GM23338 (cell line): ENCODE data around the gene AZU1. TPM values are rescaled to one million over a fixed set of nuclear protein-coding genes. Genes with fewer than 3 reads are reported as not detected.

Experiments used
- ATAC-seq: fragments of 200-7000 bp; cut with Tn5 transposase; 3 replicates; pipeline ENCODE4 v1.9.1; 2020
- DNase-seq: peaks from one replicate; pipeline ENCODE4 v3.0.0-alpha.2; 2015; ENCODE audit warnings: low spot score
- H2AFZ ChIP-seq: fragments of 200-600 bp; sonication (generic); 2 replicates; pipeline ENCODE4 v1.8.0; 2016; ENCODE audit warnings: antibody characterized with exemption, mild to moderate bottlenecking, moderate library complexity
- H3F3A ChIP-seq: fragments of 200-600 bp; sonication (generic); replicated peaks from 2 replicates; pipeline ENCODE4 v1.8.0; 2017; ENCODE audit warnings: antibody characterized with exemption, mixed run types, low read depth
- H3K27ac ChIP-seq: fragments of 200-600 bp; sonication (generic); 2 replicates; pipeline ENCODE4 v1.6.1; 2016; ENCODE audit warnings: low read depth
- H3K27me3 ChIP-seq: fragments of 200-600 bp; sonication (generic); 2 replicates; pipeline ENCODE4 v1.8.0; 2016; ENCODE audit warnings: mild to moderate bottlenecking, mixed run types, moderate library complexity; ENCODE audit not compliant: insufficient read depth
- H3K36me3 ChIP-seq: fragments of 200-600 bp; sonication (generic); 2 replicates; pipeline ENCODE4 v1.8.0; 2016; ENCODE audit warnings: mild to moderate bottlenecking; ENCODE audit not compliant: insufficient read depth
- H3K4me1 ChIP-seq: fragments of 200-600 bp; sonication (generic); 2 replicates; pipeline ENCODE4 v1.8.0; 2016; ENCODE audit warnings: mild to moderate bottlenecking, moderate library complexity; ENCODE audit not compliant: insufficient read depth
- H3K4me2 ChIP-seq: fragments of 200-600 bp; sonication (generic); 2 replicates; pipeline ENCODE4 v1.7.1; 2017; ENCODE audit warnings: mixed run types
- H3K4me3 ChIP-seq: fragments of 200-600 bp; sonication (generic); 2 replicates; pipeline ENCODE4 v1.6.1; 2016; ENCODE audit warnings: mixed run types
- H3K79me2 ChIP-seq: fragments of 200-600 bp; sonication (generic); replicated peaks from 2 replicates; pipeline ENCODE4 v1.8.0; 2017; ENCODE audit warnings: mild to moderate bottlenecking; ENCODE audit not compliant: insufficient read depth
- H3K9me2 ChIP-seq: fragments of 200-600 bp; sonication (generic); 2 replicates; pipeline ENCODE4 v1.8.0; 2017; ENCODE audit not compliant: insufficient read depth
- H4K20me1 ChIP-seq: fragments of 200-600 bp; sonication (generic); replicated peaks from 2 replicates; pipeline ENCODE4 v1.8.0; 2017; ENCODE audit warnings: mild to moderate bottlenecking; ENCODE audit not compliant: insufficient read depth
- H3K27ac Mint-ChIP-seq: 2 replicates; pipeline ENCODE4 v1.8.0; 2020; ENCODE audit warnings: inconsistent platforms, mild to moderate bottlenecking, moderate library complexity, mixed read lengths
- H3K27me3 Mint-ChIP-seq: 3 replicates; pipeline ENCODE4 v1.8.0; 2022; ENCODE audit warnings: low read depth, mild to moderate bottlenecking, moderate library complexity, mixed read lengths, inconsistent platforms; ENCODE audit not compliant: insufficient read depth, poor library complexity
- H3K36me3 Mint-ChIP-seq: 3 replicates; pipeline ENCODE4 v1.8.0; 2021; ENCODE audit warnings: low read depth, mild to moderate bottlenecking, inconsistent platforms, moderate library complexity, mixed read lengths
- H3K4me1 Mint-ChIP-seq: 3 replicates; pipeline ENCODE4 v1.8.0; 2020; ENCODE audit warnings: mild to moderate bottlenecking, inconsistent platforms, mixed read lengths
- H3K4me3 Mint-ChIP-seq: 3 replicates; pipeline ENCODE4 v1.8.0; 2021; ENCODE audit warnings: moderate library complexity, mild to moderate bottlenecking, inconsistent platforms, mixed read lengths
- H3K9me3 Mint-ChIP-seq: 3 replicates; pipeline ENCODE4 v1.8.0; 2020; ENCODE audit warnings: moderate library complexity, mild to moderate bottlenecking, inconsistent platforms, mixed read lengths
- CREB1 ChIP-seq: fragments of 250-450 bp; sonication (Bioruptor Pico); IDR thresholded peaks from 2 replicates; pipeline ENCODE4 v1.5.0; 2020; ENCODE audit warnings: low read depth, mild to moderate bottlenecking, moderate library complexity
- ETS1 ChIP-seq: IDR thresholded peaks from 2 replicates; pipeline ENCODE4 v1.6.1; 2016; ENCODE audit warnings: antibody characterized with exemption
- EZH2 ChIP-seq: fragments of 200-600 bp; sonication (generic); IDR thresholded peaks from one replicate; pipeline ENCODE4 v1.8.0; 2017; ENCODE audit warnings: antibody characterized with exemption, mild to moderate bottlenecking, low read depth; ENCODE audit not compliant: unreplicated experiment
- EZH2phosphoT487 ChIP-seq: fragments of 200-600 bp; sonication (generic); IDR thresholded peaks from one replicate; pipeline ENCODE4 v1.8.1; 2018; ENCODE audit warnings: antibody characterized with exemption; ENCODE audit not compliant: unreplicated experiment
- JUNB ChIP-seq: IDR thresholded peaks from one replicate; pipeline ENCODE4 v1.6.1; 2016; ENCODE audit warnings: antibody characterized with exemption; ENCODE audit not compliant: unreplicated experiment
- NANOG ChIP-seq: IDR thresholded peaks from 2 replicates; pipeline ENCODE4 v1.6.1; 2016; ENCODE audit warnings: antibody characterized with exemption, borderline replicate concordance
- POLR2AphosphoS5 ChIP-seq: IDR thresholded peaks from 2 replicates; pipeline ENCODE4 v1.6.1; 2016; ENCODE audit warnings: antibody characterized with exemption, low read depth
- REST ChIP-seq: IDR thresholded peaks from one replicate; pipeline ENCODE4 v1.6.1; 2018; ENCODE audit warnings: antibody characterized with exemption; ENCODE audit not compliant: unreplicated experiment
- STAT1 ChIP-seq: IDR thresholded peaks from one replicate; pipeline ENCODE4 v1.6.1; 2016; ENCODE audit warnings: antibody characterized with exemption; ENCODE audit not compliant: unreplicated experiment
- ZNF114 ChIP-seq: fragments of 250-450 bp; sonication (Bioruptor Pico); IDR thresholded peaks from 2 replicates; pipeline ENCODE4 v1.5.0; 2020; ENCODE audit warnings: mild to moderate bottlenecking, moderate library complexity
- polyA plus RNA-seq: library from polyadenylated mRNA; unstranded; fragments of >200 nt; fragmentation: Nextera tagmentation; extraction: Ambion mirVana; gene quantifications from 2 replicates; pipeline ENCODE4 v1.2.1, GENCODE V29; 2016
- total RNA-seq: library from RNA; depleted of rRNA; stranded (reverse); fragments of >200 nt; shearing (Covaris generic); gene quantifications from 2 replicates; pipeline ENCODE4 v1.2.3, GENCODE V29; 2014
- TF ChIP-seq, protein P1 (sequence below), 2 experiments: fragments of 200-600 bp in 1 of 2; sonication (generic) in 1 of 2; conservative IDR thresholded peaks; 2 replicates each; pipeline versions ENCODE4 v1.5.1 to v1.6.1; 2016 to 2017; ENCODE audit warnings: antibody characterized with exemption in 2 of 2, low read depth in 2 of 2, mild to moderate bottlenecking in 2 of 2, moderate library complexity in 1 of 2

Gene AZU1
- total and polyA plus RNA-seq, 2 experiments from 2014 or later: 0.78 to 1.4 TPM

GRCh38 chr19:850979-851335, 23.3 kb downstream of the AZU1 start:
- TF ChIP-seq ZNF114 (CRISPR knock-in tag): no peak
- TF ChIP-seq EZH2phosphoT487: no peak
- no peak overlapping the region for H3K27ac ChIP-seq
- H3K4me3 ChIP-seq: no peak overlapping the region
- no peaks in the 10 kb centered on the region for H3K36me3 ChIP-seq
- no peak for ATAC-seq
- no peaks in the 10 kb centered on the region for H3K27me3 ChIP-seq
- H3K4me3 Mint-ChIP-seq: no peak overlapping the region
- no peaks in the 10 kb centered on the region for H3K9me3 Mint-ChIP-seq
- H3K79me2 ChIP-seq: no peaks in the 10 kb centered on the region
- no peaks in the 10 kb centered on the region for H3K4me1 ChIP-seq
- DNase-seq: no peak
- H3K4me1 Mint-ChIP-seq: peaks cover 2% of the 10 kb centered on the region; the same call in 1 of the 3 replicates
- H3K9me2 ChIP-seq: no peaks in the 10 kb centered on the region
- H4K20me1 ChIP-seq: no peaks in the 10 kb centered on the region; the same call in 1 of the 2 replicates
- no peak overlapping the region for H3K4me2 ChIP-seq
- peaks cover 10% of the 10 kb centered on the region; the same call in 1 of the 2 replicates for H3F3A ChIP-seq
- H3K27me3 Mint-ChIP-seq: peaks cover 6% of the 10 kb centered on the region
- H2AFZ ChIP-seq: no peak overlapping the region; the same call in 1 of the 2 replicates
- H3K36me3 Mint-ChIP-seq: no peaks in the 10 kb centered on the region
- no peak overlapping the region for H3K27ac Mint-ChIP-seq

DNA sequence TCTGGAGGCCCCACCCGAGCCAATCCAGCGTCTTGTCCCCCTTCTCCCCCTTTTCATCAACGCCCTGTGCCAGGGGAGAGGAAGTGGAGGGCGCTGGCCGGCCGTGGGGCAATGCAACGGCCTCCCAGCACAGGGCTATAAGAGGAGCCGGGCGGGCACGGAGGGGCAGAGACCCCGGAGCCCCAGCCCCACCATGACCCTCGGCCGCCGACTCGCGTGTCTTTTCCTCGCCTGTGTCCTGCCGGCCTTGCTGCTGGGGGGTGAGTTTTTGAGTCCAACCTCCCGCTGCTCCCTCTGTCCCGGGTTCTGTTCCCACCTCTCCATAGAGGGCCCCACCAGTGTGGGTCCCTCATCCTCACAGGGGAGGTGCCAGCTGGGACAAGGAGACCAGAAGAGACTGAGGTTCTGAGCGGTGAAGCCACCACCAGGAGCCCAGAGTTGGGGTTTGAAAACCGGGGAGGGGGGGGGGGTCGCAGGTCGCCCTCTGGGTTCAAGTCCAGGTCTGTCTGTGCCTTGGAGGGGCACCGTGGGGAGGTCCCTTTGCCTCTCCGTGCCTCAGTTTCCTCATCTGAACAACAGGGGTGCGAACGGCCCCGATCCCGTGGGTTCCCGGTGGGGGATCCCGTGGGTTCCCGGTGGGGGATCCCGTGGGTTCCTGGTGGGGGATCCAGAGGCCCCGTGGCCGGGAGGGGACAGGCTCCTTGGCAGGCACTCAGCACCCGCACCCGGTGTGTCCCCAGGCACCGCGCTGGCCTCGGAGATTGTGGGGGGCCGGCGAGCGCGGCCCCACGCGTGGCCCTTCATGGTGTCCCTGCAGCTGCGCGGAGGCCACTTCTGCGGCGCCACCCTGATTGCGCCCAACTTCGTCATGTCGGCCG, 24.7 kb downstream of the AZU1 start, which contains the start of gene ELANE:
Gene ELANE (plus strand): TSS at position 168 of the 878 bp plus-strand sequence. CDS start 26 bp downstream, at position 194.
- no peaks in the 10 kb centered on the region for H3K27me3 ChIP-seq
- no peaks in the 10 kb centered on the region for H3K79me2 ChIP-seq
- H3K36me3 ChIP-seq: no peaks in the 10 kb centered on the region
- Mint-ChIP-seq H3K27me3 (peaks cover 6% of the 10 kb centered on the region), H3K4me1 (peaks cover under 1% of the 10 kb centered on the region; the same call in 1 of the 3 replicates), H3K9me3 (no peaks in the 10 kb centered on the region), H3K4me3 (no peak within 1 kb of the TSS), H3K36me3 (no peaks in the 10 kb centered on the region), H3K27ac (no peak within 1 kb of the TSS)
- DNase-seq (no peak), ATAC-seq (no peak)
- H3F3A ChIP-seq: peaks cover 10% of the 10 kb centered on the region; the same call in 1 of the 2 replicates
- no peaks in the 10 kb centered on the region; the same call in 1 of the 2 replicates for H4K20me1 ChIP-seq
- H3K4me3 ChIP-seq: no peak within 1 kb of the TSS
- H3K9me2 ChIP-seq: no peaks in the 10 kb centered on the region
- H3K4me1 ChIP-seq: no peaks in the 10 kb centered on the region
- H3K27ac ChIP-seq: no peak within 1 kb of the TSS
- H2AFZ ChIP-seq: no peak within 1 kb of the TSS
- no peak within 1 kb of the TSS for H3K4me2 ChIP-seq
- TF ChIP-seq REST (no peak), CREB1 (CRISPR knock-in tag) (no peak), JUNB (no peak), EZH2 (no peak), ZNF114 (CRISPR knock-in tag) (no peak), NANOG (no peak), POLR2AphosphoS5 (no peak), ETS1 (no peak), STAT1 (no peak)
- TF ChIP-seq, protein P1, sequence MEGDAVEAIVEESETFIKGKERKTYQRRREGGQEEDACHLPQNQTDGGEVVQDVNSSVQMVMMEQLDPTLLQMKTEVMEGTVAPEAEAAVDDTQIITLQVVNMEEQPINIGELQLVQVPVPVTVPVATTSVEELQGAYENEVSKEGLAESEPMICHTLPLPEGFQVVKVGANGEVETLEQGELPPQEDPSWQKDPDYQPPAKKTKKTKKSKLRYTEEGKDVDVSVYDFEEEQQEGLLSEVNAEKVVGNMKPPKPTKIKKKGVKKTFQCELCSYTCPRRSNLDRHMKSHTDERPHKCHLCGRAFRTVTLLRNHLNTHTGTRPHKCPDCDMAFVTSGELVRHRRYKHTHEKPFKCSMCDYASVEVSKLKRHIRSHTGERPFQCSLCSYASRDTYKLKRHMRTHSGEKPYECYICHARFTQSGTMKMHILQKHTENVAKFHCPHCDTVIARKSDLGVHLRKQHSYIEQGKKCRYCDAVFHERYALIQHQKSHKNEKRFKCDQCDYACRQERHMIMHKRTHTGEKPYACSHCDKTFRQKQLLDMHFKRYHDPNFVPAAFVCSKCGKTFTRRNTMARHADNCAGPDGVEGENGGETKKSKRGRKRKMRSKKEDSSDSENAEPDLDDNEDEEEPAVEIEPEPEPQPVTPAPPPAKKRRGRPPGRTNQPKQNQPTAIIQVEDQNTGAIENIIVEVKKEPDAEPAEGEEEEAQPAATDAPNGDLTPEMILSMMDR (conservative IDR thresholded peaks at IDR 0.05; ENCODE audit: low read depth in 2 of 2): no peak
